ENCODE data around the gene ODF2. TPM values are rescaled to one million over a fixed set of nuclear protein-coding genes. Genes with fewer than 3 reads are reported as not detected.
"Not testable (repeated sequence)": the region's sequence is repeated elsewhere in the genome, so short reads cannot be mapped to it uniquely, and the experiment has no call there.

ODF2 gene
- total and polyA plus RNA-seq, 7 donors: 6.7 to 20.5 (median 9.6) TPM

GRCh38 chr9:128420060-128420650, 35.7 kb upstream of the ODF2 start:
- intact Hi-C loops (cut with DNase I): no loop called here
- H3K4me3 ChIP-seq: peak overlapping the region; percentile 81
- H3K27me3 ChIP-seq (ENCODE audit: insufficient read depth in 3 of 3, low read length in 2 of 3): peaks cover 0 to 18% (median 6%) of the 10 kb centered on the region in 3 donors
- H3K36me3 ChIP-seq (ENCODE audit: insufficient read depth in 1 of 2, low read depth in 1 of 2): no peaks in the 10 kb centered on the region
- 0 to 1% (median 0%) methylated on average over 23 to 59 of the region's 59 CpGs for WGBS, 3 donors
- ATAC-seq (peak; percentile 85 to 94 (median 88)), DNase-seq (peak; percentile 77 to 84)
- TF ChIP-seq CTCF (IDR thresholded peaks at IDR 0.05): peak; percentile 82
- H3K27ac ChIP-seq: peak overlapping the region; percentile 25
- H3K4me1 ChIP-seq: peaks cover 12% of the 10 kb centered on the region
- no peaks in the 10 kb centered on the region for H3K9me3 ChIP-seq

- H3K4me3 ChIP-seq: peak within 1 kb of the TSS; percentile 81
- H3K27me3 ChIP-seq (ENCODE audit: insufficient read depth in 3 of 3, low read length in 2 of 3): peaks cover 0 to 15% (median 2%) of the 10 kb centered on the region in 3 donors
- no peak for TF ChIP-seq CTCF (IDR thresholded peaks at IDR 0.05)
- peak; percentile 80 to 88 (median 84) for ATAC-seq
- intact Hi-C loops (cut with DNase I): no loop called here
- peak; percentile 69 to 70 for DNase-seq
- H3K27ac ChIP-seq: peak within 1 kb of the TSS; percentile 25
- no peaks in the 10 kb centered on the region for H3K9me3 ChIP-seq
- peaks cover 12% of the 10 kb centered on the region for H3K4me1 ChIP-seq
- 2 to 6% (median 4%) methylated on average over 28 to 59 of the region's 59 CpGs for WGBS, 3 donors
- no peaks in the 10 kb centered on the region for H3K36me3 ChIP-seq (ENCODE audit: insufficient read depth in 1 of 2, low read depth in 1 of 2)
Measured at GRCh38 chr9:128420651-128421481, 34.9 kb upstream of the ODF2 start, which contains the start of gene CERCAM. TSS of gene CERCAM (plus strand) at chr9:128420857. CDS start at chr9:128420878, 21 bp downstream.

- Histone ChIP-seq H3K36me3 (ENCODE audit: insufficient read depth in 1 of 2, low read depth in 1 of 2) (no peaks in the 10 kb centered on the region), H3K4me3 (peak overlapping the region; percentile 81), H3K27ac (no peak overlapping the region), H3K4me1 (peaks cover 12% of the 10 kb centered on the region), H3K9me3 (no peaks in the 10 kb centered on the region), H3K27me3 (ENCODE audit: insufficient read depth in 3 of 3, low read length in 2 of 3) (peaks cover 0 to 8% (median 0%) of the 10 kb centered on the region in 3 donors)
- intact Hi-C loops (cut with DNase I): no loop called here
- TF ChIP-seq CTCF (IDR thresholded peaks at IDR 0.05): no peak
- ATAC-seq (peak in 1 of 4 donors; percentile 18), DNase-seq (peak; percentile 43 to 64)
- WGBS, 3 donors: 42 to 54% (median 49%) methylated on average over 11 of the region's 11 CpGs
Measured at GRCh38 chr9:128421482-128421996, 34.3 kb upstream of the ODF2 start.

GRCh38 chr9:128422022-128422782, 33.6 kb upstream of the ODF2 start:
- H3K27ac ChIP-seq; DNase-seq; H3K9me3 ChIP-seq; intact Hi-C loops (cut with DNase I); H3K4me3 ChIP-seq; H3K27me3 ChIP-seq (ENCODE audit: insufficient read depth in 3 of 3, low read length in 2 of 3); H3K36me3 ChIP-seq (ENCODE audit: insufficient read depth in 1 of 2, low read depth in 1 of 2); ATAC-seq: not testable (repeated sequence)
- peaks cover 12% of the 10 kb centered on the region for H3K4me1 ChIP-seq
- 90 to 92% (median 92%) methylated on average over 13 of the region's 13 CpGs for WGBS, 3 donors
